NCI-H526 treated with DMSO at 0.1 percent for 48 hours (cell line): Measurements from ENCODE around the gene ZAP70.

Source experiments
- DNase-seq: peaks from one replicate; lab custom pipeline; 2025; lab: John Stamatoyannopoulos, UW

The ZAP70 gene

GRCh38 chr2:97752342-97753334, 39.3 kb downstream of the ZAP70 start:
- no peak for DNase-seq

- DNase-seq: no peak
These were observed 41.4 kb downstream of the ZAP70 start for GRCh38 chr2:97754690-97755346.

- no peak for DNase-seq
These were observed 42.1 kb downstream of the ZAP70 start for GRCh38 chr2:97755491-97755890.

GRCh38 chr2:97757062-97757461, 43.7 kb downstream of the ZAP70 start:
- DNase-seq: no peak

GRCh38 chr2:97758131-97758705, 44.8 kb downstream of the ZAP70 start:
- DNase-seq: no peak

GRCh38 chr2:97759727-97760407, 46.5 kb downstream of the ZAP70 start:
- no peak for DNase-seq

GRCh38 chr2:97760480-97761049, 47.2 kb downstream of the ZAP70 start:
- no peak for DNase-seq

GRCh38 chr2:97761192-97761591, 47.8 kb downstream of the ZAP70 start:
- no peak for DNase-seq

- no peak for DNase-seq
These were observed 49.9 kb downstream of the ZAP70 start for GRCh38 chr2:97763176-97763845.

- DNase-seq: no peak
These were observed 51.3 kb downstream of the ZAP70 start for GRCh38 chr2:97764559-97765263.

GRCh38 chr2:97765933-97766332, 52.6 kb downstream of the ZAP70 start:
- no peak for DNase-seq

- DNase-seq: no peak
These were observed 53.2 kb downstream of the ZAP70 start for GRCh38 chr2:97766567-97766966.

- DNase-seq: no peak
These were observed 55.9 kb downstream of the ZAP70 start for GRCh38 chr2:97769308-97769707.

- DNase-seq: no peak
These were observed 56.3 kb downstream of the ZAP70 start for GRCh38 chr2:97769711-97770110.

GRCh38 chr2:97770445-97770844, 57.1 kb downstream of the ZAP70 start:
- no peak for DNase-seq

- DNase-seq: no peak
These were observed 61.0 kb downstream of the ZAP70 start for GRCh38 chr2:97774425-97774824.

- no peak for DNase-seq
These were observed 61.7 kb downstream of the ZAP70 start for GRCh38 chr2:97775074-97775473.

- DNase-seq: no peak
These were observed 65.8 kb downstream of the ZAP70 start for GRCh38 chr2:97779141-97779540.

GRCh38 chr2:97781981-97782380, 68.6 kb downstream of the ZAP70 start:
- no peak for DNase-seq

GRCh38 chr2:97784953-97785352, 71.6 kb downstream of the ZAP70 start:
- no peak for DNase-seq

GRCh38 chr2:97785818-97786217, 72.4 kb downstream of the ZAP70 start:
- DNase-seq: no peak
